Bronchial epithelial cell (primary cell): ENCODE results near the gene ABCB8. TPM values are rescaled to one million over a fixed set of nuclear protein-coding genes. Genes with fewer than 3 reads are reported as not detected.

Source experiments
- DNase-seq: peaks from one replicate; pipeline ENCODE4 v3.0.0-alpha.2; 2010; ENCODE audit warnings: low read depth
- FAIRE-seq: peaks from 2 replicates; lab custom pipeline; 2011; peaks lifted over from hg19 to GRCh38; lab: Jason Lieb, UNC
- H3K27me3 ChIP-seq: 2 replicates; pipeline ENCODE4 v1.5.1; 2011; ENCODE audit warnings: low read length; ENCODE audit not compliant: control insufficient read depth, insufficient read depth
- H3K36me3 ChIP-seq: 2 replicates; pipeline ENCODE4 v1.5.1; 2011; ENCODE audit warnings: low read length; ENCODE audit not compliant: control insufficient read depth, insufficient read depth
- H3K4me3 ChIP-seq: 2 replicates; pipeline ENCODE4 v1.5.1; 2011; ENCODE audit warnings: mild to moderate bottlenecking, low read depth, low read length, control low read depth
- total RNA-seq: library from RNA; depleted of rRNA; stranded (reverse); fragments of >200 nt; gene quantifications from 2 replicates; pipeline ENCODE4 v1.2.1, GENCODE V29; 2014
- TF ChIP-seq, protein P1 (sequence below): IDR thresholded peaks from 2 replicates; pipeline ENCODE4 v1.5.1; 2011; ENCODE audit warnings: mild to moderate bottlenecking, moderate library complexity, low read length, control low read depth, inconsistent platforms; ENCODE audit not compliant: insufficient read depth, severe bottlenecking

Gene ABCB8
- total RNA-seq, 1 donor from 2014 or later: 20.5 TPM

DNA sequence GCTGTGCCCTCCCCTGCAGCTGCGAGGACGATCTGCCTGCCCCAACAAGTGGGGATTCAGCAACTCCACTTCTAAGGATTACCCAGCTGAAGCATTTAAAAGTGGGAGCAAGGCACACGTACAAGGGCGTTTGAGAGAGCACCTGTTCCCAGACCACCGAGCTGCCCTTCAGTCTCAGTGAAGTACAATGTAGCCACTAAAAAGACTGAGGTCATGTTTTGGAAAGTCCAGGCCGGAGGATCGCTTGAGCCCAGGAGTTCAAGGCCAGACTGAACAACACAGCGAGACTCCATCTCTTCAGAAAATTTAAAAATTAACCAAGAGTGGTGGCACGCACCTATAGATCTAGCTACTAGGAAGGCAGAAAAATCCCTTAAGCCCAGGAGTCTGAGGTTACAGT lies 22.7 kb upstream of the ABCB8 start:
- TF ChIP-seq, protein P1, sequence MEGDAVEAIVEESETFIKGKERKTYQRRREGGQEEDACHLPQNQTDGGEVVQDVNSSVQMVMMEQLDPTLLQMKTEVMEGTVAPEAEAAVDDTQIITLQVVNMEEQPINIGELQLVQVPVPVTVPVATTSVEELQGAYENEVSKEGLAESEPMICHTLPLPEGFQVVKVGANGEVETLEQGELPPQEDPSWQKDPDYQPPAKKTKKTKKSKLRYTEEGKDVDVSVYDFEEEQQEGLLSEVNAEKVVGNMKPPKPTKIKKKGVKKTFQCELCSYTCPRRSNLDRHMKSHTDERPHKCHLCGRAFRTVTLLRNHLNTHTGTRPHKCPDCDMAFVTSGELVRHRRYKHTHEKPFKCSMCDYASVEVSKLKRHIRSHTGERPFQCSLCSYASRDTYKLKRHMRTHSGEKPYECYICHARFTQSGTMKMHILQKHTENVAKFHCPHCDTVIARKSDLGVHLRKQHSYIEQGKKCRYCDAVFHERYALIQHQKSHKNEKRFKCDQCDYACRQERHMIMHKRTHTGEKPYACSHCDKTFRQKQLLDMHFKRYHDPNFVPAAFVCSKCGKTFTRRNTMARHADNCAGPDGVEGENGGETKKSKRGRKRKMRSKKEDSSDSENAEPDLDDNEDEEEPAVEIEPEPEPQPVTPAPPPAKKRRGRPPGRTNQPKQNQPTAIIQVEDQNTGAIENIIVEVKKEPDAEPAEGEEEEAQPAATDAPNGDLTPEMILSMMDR: no peak
- Histone ChIP-seq H3K36me3 (no peaks in the 10 kb centered on the region), H3K27me3 (no peaks in the 10 kb centered on the region), H3K4me3 (no peak overlapping the region)
- no peak for FAIRE-seq
- no peak for DNase-seq

DNA sequence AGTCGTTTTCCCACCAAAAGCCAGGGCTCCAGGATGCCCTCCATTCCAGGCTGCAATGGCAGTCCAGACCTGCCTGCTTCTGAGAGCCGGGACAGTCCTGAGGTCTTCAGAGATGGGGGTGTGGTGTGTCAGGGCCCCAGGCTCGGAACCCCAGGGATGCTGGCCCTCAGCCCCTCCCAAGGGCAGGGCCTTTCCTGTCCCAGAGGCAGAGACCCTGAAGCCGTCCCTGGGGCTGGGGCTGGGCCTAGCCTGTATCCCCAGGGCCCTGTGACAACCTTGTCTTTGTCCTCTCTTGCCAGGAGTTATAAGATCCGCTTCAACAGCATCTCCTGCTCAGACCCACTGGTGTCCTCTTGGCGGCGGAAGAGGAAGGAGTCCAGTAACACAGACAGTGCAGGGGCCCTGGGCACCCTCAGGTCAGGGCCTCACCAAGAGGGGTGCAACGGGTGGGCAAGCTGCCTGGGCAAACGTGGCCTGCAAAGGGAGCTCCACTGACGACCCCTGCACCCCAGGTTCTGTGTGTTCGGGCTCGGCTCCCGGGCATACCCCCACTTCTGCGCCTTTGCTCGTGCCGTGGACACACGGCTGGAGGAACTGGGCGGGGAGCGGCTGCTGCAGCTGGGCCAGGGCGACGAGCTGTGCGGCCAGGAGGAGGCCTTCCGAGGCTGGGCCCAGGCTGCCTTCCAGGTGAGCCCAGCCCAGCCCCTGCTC lies 21.5 kb upstream of the ABCB8 start:
- no peak for FAIRE-seq
- Histone ChIP-seq H3K4me3 (no peak overlapping the region), H3K27me3 (no peaks in the 10 kb centered on the region), H3K36me3 (no peaks in the 10 kb centered on the region)
- TF ChIP-seq, protein P1: no peak
- no peak for DNase-seq

DNA sequence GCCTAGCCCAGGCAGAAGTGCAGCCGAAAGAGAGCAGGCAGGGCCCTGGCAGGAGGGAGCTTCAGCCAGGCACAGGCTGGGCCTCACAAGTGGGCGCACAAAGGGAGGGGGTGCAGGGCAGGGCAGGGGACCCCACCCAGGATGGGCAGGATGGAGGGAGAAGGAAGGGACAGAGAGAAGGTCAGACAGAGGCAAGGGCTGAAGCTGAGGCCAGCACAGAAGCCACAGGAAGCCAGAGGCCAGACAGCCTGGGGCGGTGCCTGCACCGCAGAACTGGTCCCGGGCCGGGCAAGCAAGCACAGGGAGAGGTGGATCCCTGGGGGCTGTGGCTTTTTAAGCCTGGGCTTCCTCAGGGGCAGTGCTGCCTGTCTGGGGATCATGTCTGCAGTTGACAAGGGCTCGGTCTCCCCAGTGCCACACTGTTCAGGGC lies 20.8 kb upstream of the ABCB8 start:
- no peak for FAIRE-seq
- DNase-seq: no peak
- Histone ChIP-seq H3K4me3 (no peak overlapping the region), H3K27me3 (no peaks in the 10 kb centered on the region), H3K36me3 (no peaks in the 10 kb centered on the region)
- TF ChIP-seq, protein P1: no peak

DNA sequence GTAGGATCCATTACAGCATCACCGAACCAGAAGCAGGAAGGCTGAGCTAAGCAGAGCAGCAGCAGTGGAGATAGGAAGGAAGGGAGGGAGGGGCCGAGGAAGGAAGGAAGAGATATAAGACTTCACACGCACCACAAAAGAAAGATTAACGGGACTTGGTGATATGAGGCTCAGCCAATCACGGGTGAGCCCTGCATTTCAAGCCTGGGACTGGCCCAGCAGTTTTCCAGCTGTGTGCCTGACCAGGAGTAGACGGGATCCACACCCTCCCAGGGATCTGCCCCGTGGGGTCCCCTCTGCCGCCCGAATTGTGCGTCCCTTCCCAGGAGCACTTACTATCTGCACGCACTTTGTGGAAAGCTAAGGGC lies 20.1 kb upstream of the ABCB8 start:
- TF ChIP-seq, protein P1: no peak
- FAIRE-seq (no peak), DNase-seq (no peak)
- Histone ChIP-seq H3K36me3 (no peaks in the 10 kb centered on the region), H3K4me3 (no peak overlapping the region), H3K27me3 (peaks cover 5% of the 10 kb centered on the region)

DNA sequence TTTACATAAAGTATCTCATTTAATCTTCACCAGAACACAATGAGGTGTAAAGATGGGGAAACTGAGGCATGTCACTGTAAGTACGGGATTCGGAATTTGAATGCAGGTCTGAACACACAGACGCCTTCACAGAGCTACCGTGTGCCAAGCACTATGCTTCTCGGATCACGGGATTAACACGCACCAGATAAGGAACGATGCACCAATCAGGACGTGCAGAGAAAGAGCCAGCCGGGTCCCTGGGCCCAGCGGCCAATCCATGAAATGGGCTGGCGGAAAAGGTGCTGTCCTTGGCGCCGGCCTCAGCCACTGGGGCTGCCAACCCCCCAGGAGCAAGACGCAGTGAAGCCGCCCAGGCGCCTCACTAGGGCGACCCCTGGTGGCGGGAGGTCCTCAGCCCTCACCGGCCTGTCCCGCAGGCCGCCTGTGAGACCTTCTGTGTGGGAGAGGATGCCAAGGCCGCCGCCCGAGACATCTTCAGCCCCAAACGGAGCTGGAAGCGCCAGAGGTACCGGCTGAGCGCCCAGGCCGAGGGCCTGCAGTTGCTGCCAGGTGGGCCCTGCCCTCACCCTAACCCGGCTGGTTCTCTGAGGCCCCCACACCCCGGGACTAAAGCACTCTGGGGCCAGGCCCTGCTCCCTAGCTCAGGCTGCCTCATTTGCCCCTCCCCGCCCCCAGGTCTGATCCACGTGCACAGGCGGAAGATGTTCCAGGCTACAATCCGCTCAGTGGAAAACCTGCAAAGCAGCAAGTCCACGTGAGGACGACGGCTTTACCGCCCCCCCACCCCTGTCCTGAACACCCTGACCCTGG lies 19.5 kb upstream of the ABCB8 start:
- Histone ChIP-seq H3K4me3 (no peak overlapping the region), H3K27me3 (peaks cover 7% of the 10 kb centered on the region), H3K36me3 (no peaks in the 10 kb centered on the region)
- FAIRE-seq (no peak), DNase-seq (no peak)
- TF ChIP-seq, protein P1: peak; percentile 53
